NCI-H1105 (cell line): Measurements from ENCODE around the gene MRTFB.
"Not testable (repeated sequence)": the region's sequence is repeated elsewhere in the genome, so short reads cannot be mapped to it uniquely, and the experiment has no call there.

Experiments
- DNase-seq: peaks from one replicate; lab custom pipeline; 2025; lab: John Stamatoyannopoulos, UW

MRTFB gene

DNA sequence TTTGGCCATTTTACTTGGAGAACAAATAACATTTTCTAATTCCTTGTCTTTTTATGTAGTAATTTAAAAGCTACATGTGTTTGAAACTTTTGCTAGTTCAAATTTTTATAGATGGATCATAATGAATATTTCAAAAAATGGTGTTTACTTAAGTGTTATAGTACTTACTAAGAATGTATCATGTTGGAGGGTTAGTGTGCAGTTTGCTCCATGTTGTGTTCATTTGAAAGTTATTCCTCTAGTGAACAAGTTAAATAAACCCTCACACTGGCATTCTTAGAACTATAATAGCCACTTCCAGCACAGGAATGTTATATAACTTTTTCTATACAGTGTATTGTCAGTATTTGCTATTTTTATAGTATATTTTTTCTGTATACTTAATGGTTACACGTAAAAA is 62.8 kb downstream of the MRTFB start:
- no peak for DNase-seq

- DNase-seq, result no peak
Measured at GRCh38 chr16:14135704-14136103, 64.6 kb downstream of the MRTFB start.

DNA sequence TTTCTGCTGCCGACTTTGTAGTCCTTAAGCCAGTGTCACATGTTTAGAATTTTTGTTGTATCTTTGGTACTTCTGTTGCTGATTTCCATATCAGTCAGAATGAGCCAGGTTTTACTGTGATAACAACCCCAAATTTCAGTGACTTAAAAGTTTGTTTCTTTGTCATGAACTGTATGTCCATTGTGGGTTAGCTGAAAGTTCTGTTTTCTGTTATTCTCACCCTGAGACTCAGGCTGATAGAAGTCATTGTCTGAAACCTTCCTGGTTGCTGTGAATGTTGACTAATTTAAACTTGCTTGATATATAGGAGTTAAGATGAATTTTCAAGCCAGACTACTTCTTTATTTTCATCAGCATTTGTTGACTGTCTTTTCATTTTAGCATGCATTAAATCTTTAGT is 68.8 kb downstream of the MRTFB start:
- DNase-seq, result no peak

DNA sequence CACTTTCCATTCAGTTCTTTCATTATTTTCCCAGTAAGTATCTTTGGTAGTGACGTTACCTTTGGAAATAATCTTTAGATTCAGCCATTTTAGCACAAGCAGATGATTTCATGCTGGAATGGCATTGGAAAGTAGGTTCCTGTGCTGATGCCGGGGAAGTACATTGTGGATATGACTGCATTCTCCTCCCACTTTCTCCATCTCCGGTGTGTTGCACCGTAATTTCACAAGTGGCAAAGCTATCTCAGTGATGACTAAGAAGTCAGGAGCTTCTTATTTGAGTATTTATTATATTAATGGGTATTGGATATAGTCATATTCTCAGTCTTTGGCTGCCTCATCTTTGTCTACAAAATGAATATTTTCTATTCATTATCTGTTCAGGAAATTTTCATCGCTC is 69.8 kb downstream of the MRTFB start:
- DNase-seq, result no peak

DNA sequence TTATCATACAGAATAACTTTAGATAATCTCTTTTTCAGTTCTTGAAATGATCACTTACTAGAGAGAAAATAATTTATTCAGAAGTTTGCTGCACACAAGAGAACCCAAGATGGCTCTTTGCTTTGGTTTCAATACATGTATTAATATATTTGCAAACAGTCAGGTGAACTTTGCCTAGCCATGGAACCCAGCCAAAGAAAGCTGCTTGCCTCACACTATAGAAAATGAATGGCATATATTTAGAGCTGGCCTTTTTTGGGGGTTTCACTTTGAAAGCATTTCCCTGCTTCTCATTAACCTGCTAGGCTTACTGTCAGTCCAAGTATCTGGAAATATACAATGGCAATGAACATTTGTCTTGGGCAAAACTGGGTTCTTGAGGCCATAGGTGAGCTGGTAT is 75.3 kb downstream of the MRTFB start:
- no peak for DNase-seq

- no peak for DNase-seq
Measured at GRCh38 chr16:14148016-14148415, 76.9 kb downstream of the MRTFB start.

- DNase-seq, result no peak
Measured at GRCh38 chr16:14148569-14148968, 77.5 kb downstream of the MRTFB start.

DNA sequence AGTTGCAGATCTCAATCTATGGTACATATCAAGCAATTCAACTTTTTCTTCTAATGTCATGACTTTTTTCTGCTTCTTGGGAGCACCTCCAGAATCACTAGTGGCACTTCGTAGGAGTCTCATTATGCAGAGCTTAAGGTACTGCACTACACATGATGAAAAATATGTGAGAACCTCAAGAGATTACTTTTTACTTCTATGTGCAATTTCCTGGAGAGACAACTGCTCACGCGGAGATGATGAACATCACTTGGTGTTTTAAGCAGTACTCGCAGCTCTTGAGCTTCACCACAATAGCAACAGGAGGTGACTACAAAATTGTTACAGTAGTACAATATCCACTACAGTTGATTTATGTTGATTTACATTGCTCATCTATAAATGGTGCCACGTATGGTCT is 79.7 kb downstream of the MRTFB start:
- no peak for DNase-seq

- DNase-seq, result no peak
Measured at GRCh38 chr16:14151256-14152030, 80.3 kb downstream of the MRTFB start.

GRCh38 chr16:14155572-14156190 is 84.6 kb downstream of the MRTFB start:
- DNase-seq, result no peak

GRCh38 chr16:14164916-14165662 is 94.0 kb downstream of the MRTFB start:
- DNase-seq, result no peak

DNA sequence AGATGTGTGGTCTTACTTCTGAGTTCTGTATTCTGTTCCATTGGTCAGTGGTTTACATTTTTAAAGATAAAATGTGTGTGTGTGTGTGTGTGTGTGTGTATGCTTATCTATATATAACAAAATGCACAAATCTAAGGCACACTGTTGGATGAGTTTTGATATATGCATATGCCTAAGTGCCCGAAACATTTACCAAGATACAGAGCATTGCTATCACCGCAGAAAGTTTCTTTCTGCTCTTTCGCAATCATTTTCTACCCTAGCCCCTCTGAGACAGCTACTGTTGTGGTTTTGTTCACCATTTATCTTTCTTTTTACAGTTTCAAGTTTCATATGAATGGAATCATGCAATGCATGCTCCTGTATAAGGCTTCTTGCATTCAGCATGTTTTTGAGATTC is 97.0 kb downstream of the MRTFB start:
- DNase-seq, result no peak

GRCh38 chr16:14172200-14172809 is 101.2 kb downstream of the MRTFB start:
- DNase-seq, result no peak

- no peak for DNase-seq
Measured at GRCh38 chr16:14175086-14175485, 104.0 kb downstream of the MRTFB start.

- DNase-seq, result no peak
Measured at GRCh38 chr16:14177704-14178103, 106.6 kb downstream of the MRTFB start.

GRCh38 chr16:14179116-14179515 is 108.0 kb downstream of the MRTFB start:
- no peak for DNase-seq

- no peak for DNase-seq
Measured at GRCh38 chr16:14180481-14180944, 109.4 kb downstream of the MRTFB start.

- DNase-seq, result no peak
Measured at GRCh38 chr16:14181371-14182050, 110.4 kb downstream of the MRTFB start.

- no peak for DNase-seq
Measured at GRCh38 chr16:14182999-14183398, 111.9 kb downstream of the MRTFB start.

- not testable (repeated sequence) for DNase-seq
Measured at GRCh38 chr16:14183962-14184361, 112.8 kb downstream of the MRTFB start.

DNA sequence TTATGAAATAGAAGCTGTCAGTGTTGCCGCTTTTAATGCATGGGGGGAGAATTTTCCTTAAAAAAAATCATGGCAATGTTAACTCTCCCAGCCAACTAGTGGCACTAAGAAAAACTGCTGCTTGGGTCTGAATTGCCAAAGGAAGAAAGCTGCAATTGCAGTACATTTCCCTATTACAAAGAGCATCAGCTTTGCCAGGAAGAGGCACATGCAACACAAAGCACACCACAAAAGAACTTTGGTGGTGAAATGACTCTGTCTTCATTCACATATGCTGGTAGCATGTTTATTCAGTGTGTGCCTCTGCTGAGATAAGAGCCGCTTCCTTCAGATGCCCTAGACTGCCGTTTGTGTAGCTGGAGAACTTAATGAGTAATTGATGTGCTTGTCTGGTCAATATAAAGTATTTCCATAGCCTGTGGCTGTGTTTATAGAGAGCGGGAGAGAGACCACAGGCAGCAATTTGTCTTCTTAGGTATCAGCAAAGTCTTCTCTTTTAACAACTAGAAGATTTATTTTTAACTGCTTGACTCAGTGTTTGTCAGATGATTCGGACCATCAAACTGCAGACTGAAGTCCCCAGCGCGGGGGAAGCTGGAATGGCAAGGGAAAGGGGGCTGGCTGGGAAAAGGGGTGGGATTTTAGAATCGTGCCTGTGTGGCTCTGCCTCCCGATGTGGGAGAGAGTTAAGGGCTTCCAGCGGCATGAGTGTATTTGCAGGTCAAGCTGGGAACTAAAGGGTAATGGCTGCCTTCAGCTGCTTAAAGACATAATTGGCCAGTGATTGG is 115.1 kb downstream of the MRTFB start:
- DNase-seq, result no peak
